GM21447 (cell line): ENCODE measurements around the gene PTPN1.
"Not testable (repeated sequence)": the region's sequence is repeated elsewhere in the genome, so short reads cannot be mapped to it uniquely, and the experiment has no call there.

Experiments used
- ATAC-seq: cut with Tn5 transposase; IDR thresholded peaks from one replicate; pipeline ENCODE4 v1.9.1; 2021; ENCODE audit not compliant: unreplicated experiment

PTPN1 gene

DNA sequence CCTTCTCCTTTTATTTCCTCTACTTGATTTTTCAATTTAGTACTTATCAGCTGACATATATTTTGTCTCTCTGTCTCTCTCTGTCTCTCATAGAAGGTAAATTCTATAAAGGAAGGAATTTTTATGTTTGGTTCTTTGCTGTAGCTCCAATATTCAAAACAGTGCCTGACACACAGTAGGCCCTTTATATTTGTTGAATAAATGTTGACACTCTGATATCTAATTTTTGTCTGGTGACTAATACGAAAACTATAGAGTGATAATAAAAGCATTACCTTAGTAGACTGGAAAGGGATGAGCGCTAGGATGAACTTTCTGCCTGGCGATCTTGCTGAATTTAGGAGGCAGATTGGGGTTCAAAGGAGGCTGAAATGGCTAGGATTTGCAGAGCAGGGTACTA is 42.8 kb downstream of the PTPN1 start:
- ATAC-seq, result no peak

DNA sequence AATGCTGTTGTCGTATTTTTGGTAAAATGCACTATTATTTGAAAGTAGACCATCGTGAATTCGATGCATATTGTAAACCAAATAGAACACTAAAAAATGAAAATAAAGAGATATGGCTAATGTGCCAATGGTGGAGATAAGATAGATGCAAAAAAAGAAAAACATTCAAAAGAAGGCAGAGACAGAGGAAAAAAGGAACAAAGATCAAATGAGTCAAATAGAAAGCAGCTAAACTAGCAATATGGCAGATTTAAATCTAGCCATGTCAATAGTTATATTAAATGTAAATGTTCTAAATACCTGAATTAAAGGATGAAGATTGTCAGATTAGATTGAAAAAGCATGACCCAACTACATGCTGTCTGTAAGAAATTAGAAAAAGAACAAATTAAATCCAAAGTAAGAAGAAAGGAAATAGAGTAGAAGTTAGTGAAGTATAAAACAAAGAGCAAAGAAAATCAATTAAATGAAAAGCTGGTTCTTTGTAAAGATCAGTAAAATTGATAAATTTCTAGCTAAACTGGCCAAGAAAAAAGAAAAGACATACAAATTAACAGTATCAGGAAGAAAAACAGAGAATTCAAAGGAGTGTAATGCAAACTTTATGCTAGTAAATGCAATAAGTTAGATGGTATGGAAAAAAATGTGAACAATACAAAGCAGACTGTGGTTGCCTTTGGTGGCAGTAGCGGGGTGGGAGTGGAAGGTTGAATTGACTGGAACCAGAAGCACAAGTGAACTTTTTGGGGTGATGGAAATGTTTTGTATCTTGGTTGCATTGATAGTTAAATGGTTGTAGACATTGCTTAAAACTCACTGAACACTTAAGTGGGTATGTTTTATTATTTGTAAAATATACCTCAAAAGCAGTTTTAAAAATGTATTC is 44.8 kb downstream of the PTPN1 start:
- ATAC-seq, result no peak

- ATAC-seq, result no peak
Observed at GRCh38 chr20:50555662-50556061, 45.5 kb downstream of the PTPN1 start.

DNA sequence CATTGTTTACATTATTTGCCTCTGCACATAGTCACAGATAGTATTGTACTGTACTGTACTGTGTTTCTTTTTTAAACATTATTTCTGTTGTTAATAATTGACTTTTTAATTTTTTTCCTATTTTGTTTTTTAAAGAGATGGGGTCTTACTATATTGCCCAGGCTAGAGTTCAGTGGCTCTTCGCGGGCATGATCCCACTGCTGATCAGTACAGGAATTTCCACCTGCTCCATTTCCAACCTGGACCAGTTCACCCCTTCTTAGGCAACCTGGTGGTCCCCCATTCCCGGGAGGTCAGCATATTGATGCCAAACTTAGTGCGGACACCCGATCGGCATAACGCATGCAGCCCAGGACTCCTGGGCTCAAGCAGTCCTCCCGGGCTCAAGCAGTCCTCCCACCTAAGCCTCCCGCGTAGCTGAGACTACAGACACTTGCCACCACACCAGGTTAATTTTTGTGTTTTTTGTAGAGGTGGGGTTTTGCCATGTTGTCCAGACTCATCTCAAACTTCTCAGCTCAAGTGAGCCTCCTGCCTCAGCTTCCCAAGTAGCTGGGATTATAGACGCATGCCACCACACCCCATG is 47.5 kb downstream of the PTPN1 start:
- ATAC-seq, result no peak

DNA sequence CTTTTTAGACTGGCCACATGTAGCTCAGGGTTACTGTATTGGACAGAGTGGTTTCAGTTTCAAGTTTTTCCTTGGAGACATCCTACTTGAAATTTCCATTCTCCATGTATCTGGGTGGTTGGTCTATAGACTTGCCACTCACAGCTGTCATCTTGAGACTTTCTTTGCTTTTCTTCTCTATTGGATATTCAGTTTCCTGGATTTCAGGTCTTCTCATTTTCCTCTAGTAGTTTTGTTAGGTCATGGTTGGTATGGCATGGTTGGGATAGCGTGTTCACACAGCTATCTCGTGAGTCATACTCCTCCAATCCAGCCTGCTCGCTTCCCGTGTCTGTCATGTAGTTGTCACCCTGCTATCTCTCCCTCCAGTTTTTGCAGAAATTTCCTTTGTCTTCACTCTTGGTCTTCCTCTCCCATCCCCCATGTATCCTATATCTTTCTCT is 48.3 kb downstream of the PTPN1 start:
- ATAC-seq, result no peak

- no peak for ATAC-seq
Observed at GRCh38 chr20:50559149-50559548, 49.0 kb downstream of the PTPN1 start.

DNA sequence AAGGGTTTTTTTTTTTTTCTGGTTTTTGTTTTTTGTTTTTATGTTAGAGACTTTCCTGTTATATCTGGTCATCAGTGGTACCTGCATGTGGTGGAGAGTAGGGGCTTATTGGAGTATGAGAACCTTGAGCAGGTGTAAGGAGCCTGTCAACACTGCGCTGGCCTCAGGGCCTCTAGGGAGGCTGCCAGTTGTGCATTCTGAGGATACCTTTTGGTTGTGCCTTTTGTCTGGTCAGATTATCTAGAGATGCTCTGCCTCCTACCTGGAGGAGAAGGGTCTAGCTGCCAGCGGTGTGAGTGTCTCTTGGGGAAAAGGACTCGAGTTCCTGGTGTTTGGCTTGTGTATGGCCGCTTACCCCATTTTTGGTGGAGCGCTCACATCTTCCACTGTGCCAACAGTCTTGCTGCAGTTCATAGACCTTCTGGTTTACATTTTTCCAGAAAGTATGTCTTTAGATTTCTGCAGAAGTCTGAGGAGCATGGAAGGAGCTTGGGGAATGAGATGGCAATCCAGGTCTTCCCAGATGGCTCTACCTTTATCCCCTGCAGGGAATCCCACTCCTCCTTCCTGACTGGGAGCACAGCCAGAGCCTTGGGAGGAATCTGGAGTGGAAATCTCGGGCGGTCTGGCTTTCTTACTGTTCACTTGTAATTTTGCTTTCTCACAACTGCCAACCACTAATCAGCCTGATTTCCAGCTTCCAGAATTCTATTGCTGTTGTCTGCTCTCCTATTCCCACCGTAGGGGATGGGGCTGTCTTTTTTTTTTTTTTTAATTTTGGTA is 49.9 kb downstream of the PTPN1 start:
- no peak for ATAC-seq

DNA sequence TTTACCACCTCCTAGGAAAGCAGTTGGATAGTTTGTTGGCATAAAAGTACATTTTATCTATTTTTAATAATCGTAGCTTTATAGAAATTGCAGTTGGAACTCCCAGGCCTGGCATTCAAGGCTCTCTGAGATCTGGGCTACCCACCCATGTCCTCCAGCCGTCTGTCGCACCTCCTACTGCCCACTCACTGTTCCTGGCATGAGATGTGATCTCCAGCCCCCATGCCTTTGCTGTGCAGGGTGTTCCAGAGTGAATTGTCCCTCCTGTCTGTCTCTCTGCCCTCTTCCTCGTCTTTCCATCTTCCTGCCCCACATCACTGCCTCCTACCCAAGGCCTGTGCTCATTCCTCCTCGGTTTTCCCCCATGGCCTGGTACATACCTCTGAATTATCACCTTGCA is 50.7 kb downstream of the PTPN1 start:
- ATAC-seq, result no peak

DNA sequence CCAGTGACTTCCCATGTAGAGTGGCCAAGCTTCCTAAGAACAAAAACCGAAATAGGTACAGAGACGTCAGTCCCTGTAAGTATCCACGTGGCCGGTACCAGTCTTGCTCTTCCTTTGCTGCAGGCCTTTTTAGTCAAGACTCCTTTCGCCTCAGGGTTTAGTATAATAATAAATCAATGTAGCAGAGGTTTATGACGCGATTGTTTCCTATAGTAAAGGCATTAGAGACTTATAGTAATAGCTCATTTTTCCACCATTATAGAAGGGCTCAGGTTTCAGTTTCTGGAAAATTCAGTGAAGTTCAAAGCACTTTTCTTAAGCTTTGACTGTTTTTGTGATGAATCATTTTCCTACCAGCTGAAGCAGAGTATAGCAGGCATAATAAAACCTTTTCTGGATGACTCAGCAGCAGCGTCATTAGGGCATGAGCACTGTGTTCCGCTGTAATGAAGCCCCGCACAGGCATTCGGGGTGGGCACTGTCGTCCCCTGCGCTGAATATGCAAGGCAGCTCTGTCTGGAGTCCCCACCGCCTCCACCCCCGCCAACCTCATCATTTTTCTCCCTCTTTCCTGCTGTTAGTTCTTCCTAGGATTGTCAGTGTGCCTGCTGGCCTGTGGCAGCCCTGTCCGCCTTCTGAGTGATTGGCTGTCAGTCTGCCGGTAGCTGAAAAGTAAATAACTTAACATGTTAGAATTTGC is 51.3 kb downstream of the PTPN1 start:
- no peak for ATAC-seq

GRCh38 chr20:50562262-50562701 is 52.1 kb downstream of the PTPN1 start:
- no peak for ATAC-seq

GRCh38 chr20:50563133-50563944 is 53.2 kb downstream of the PTPN1 start:
- no peak for ATAC-seq

DNA sequence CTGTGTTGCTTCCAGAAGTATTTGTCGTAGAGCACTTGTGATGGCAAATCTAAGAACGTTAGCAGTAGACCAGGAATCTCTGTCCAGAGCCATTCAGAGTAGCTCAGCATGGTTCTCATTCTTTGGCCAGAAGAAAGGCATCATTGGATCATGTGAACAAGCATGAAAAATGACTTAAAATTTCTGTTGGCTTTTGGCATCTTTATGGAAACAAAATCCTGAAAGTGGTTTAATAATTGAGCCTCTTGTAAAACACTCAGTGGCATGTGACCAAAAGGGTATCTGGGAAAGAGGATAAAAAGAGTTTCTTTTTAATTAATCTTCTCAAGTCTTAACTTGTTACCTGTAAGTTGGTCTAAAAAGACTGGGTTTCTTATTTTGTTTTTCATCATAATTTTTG is 55.2 kb downstream of the PTPN1 start:
- ATAC-seq, result no peak

GRCh38 chr20:50565871-50566270 is 55.7 kb downstream of the PTPN1 start:
- no peak for ATAC-seq

GRCh38 chr20:50567860-50568548 is 57.8 kb downstream of the PTPN1 start:
- ATAC-seq, result no peak

DNA sequence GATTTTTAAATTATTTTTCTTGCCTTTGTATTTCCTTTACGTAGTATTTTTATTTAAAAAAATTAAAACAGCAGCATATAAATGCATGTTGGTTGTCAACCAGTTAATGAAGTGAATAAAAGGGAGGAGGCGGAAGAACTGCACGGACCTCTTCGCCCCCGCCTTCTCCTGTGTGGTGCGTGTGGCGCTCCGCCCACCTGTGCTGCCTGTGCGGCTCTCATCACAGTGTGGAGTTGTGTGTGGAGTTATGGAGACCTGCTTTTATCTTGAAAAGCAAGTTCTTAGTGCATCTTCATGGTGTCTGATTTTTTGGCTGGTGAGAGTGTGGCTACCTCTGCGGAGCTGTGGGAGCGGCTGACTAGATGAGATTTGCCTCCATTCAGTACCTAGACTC is 58.4 kb downstream of the PTPN1 start:
- ATAC-seq, result no peak

DNA sequence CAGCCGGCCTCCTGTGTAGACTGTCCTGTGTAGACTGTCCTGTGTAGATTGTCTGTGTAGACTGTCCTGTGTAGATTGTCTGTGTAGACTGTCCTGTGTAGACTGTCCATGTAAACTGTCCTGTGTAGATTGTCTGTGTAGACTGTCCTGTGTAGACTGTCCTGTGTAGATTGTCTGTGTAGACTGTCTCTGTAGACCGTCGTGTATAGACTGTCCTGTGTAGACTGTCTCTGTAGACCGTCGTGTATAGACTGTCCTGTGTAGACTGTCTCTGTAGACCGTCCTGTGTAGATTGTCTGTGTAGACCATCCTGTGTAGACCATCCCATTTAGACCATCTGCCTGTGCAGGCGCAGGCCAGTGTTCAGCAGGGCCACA is 59.3 kb downstream of the PTPN1 start:
- not testable (repeated sequence) for ATAC-seq

GRCh38 chr20:50569864-50570836 is 60.0 kb downstream of the PTPN1 start:
- ATAC-seq, result peak; percentile 75

- no peak for ATAC-seq
Observed at GRCh38 chr20:50571466-50571865, 61.3 kb downstream of the PTPN1 start.
